ENCODE measurements around the gene CFAP251.

- TF ChIP-seq CTCF (IDR thresholded peaks at IDR 0.05; ENCODE audit: insufficient read depth, low read depth, low read length) (no peak), EZH2 (IDR thresholded peaks at IDR 0.05; ENCODE audit: insufficient read depth, low read length) (no peak)
These were observed 114.2 kb downstream of the CFAP251 start for GRCh38 chr12:122032580-122032979.

All from astrocyte (in vitro differentiated cells and primary cell).